COLO668 (cell line): ENCODE measurements around the gene SMYD4.
"Not testable (repeated sequence)": the region's sequence is repeated elsewhere in the genome, so short reads cannot be mapped to it uniquely, and the experiment has no call there.

Experiments used
- DNase-seq: peaks from one replicate; lab custom pipeline; 2025; ENCODE audit not compliant: unreplicated experiment; lab: John Stamatoyannopoulos, UW

SMYD4 gene

GRCh38 chr17:1834380-1835149 is 4.9 kb upstream of the SMYD4 start:
- no peak for DNase-seq

DNA sequence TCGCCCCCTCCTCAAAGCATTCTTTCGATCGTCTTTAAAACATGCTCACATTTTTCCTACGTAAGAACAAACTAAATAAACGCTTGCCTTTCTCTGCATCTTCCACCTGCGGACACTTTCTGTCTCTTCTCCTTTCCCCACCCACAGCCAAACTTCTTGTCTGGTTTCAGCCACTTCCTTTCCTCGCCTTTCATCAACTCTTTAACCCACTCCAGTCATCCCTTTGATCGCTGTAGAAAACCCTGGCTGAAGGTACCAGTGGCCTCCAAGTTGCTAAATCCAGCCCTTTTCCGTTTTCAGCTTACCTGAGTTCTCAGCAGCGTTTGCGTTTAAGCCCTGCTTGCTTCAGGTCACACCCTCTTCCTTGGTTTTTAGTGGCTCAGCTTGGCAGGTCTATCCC is 586 bp upstream of the SMYD4 start:
- peak; percentile 2 for DNase-seq

- DNase-seq: peak; percentile 12
Measured at GRCh38 chr17:1829216-1829591, 498 bp downstream of the SMYD4 start.

DNA sequence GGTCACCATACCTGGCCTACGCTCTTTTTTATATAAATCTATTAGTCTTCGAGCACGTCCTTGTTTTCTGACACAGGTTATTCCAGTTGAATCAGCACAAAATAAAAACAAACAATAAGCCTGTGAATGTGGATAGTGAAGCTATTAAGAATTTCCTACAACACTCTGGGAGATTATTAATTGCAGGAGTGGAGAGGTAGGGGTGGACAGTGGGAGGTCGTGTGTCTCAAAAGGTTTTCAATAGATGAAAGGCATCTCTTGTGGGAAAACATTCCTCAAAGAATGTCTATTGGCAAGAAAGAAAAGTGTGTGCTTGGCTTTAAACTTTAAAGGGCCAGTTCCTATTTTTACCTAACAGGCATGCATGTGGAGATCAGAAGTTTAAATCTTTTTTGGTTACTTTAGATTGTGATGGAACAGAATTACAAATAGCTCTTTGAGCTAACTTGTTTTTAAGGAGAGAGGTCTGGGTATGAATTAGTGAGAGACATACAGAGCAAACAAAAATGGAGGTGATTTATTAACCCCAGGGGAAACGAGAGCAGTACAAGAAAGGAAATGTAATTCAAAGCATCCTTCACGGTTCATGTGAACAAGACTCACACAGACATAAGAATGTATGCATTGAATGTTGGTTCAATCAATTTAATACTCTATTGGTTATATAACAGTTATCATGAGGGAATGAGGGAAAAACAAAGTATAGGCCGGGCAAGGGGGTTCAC is 9.0 kb downstream of the SMYD4 start:
- DNase-seq: no peak

GRCh38 chr17:1813088-1813487 is 16.6 kb downstream of the SMYD4 start:
- DNase-seq: no peak

DNA sequence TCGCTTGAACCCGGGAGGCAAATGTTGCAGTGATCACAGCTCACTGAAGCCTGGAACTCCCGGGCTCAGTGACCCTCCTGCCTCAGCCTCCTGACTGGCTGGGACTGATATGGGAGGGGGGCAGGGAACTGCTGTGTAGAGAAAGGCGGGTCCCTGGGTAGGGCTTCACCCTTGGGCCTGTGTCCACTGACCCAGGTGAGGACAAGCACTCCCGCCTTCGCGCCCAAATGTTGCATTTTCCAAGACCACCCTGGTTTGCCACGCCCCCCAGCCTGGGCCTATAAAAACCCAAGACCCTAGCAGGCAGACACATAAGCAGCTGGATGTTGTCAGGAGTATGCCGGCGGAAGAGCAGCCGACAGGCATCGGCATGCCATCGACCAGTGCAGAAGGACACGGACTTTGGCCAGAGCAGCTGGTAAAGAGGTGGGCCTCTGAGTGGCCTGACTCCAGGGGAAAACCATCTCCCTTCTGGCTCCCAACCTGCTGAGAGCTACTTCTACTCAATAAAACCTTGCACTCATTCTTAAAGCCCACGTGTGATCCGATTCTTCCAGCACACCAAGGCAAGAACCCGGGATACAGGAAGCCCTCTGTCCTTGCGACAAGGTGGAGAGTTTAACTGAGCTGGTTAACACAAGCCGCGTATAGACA is 19.1 kb downstream of the SMYD4 start:
- no peak for DNase-seq

DNA sequence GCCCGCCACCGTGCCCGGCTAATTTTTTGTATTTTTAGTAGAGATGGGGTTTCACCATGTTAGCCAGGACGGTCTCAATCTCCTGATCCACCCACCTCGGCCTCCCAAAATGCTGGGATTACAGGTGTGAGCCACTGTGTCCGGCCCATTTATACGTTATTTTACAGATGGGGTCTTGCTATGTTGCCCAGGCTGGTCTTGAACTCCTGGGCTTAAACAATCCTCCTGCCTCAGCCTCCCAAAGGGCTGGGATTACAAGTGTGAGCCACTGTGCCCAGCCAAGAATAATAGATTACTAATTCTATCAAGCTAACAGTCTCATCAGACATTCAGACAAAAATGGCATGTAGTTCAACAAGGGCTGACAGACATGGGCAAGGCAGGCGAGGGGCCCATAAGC is 19.9 kb downstream of the SMYD4 start:
- DNase-seq: not testable (repeated sequence)

DNA sequence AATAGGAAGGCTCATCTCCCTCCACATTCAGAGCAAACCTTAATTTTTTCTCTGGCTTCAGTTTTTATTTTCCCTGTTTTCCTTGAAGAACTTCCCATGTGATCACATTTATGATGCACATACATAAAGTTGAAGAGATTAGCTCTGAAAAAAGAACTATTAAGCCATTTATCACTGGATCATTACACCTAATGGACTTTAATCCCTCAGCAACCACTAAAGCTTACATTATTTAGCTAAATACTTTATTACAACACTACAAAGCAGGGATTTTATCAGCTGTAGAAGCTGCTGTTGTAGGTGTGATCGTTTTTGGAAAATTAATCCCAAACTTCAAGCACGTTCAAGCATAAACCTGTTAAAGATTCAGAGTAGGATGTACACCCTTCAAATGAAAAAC is 21.1 kb downstream of the SMYD4 start:
- no peak for DNase-seq

DNA sequence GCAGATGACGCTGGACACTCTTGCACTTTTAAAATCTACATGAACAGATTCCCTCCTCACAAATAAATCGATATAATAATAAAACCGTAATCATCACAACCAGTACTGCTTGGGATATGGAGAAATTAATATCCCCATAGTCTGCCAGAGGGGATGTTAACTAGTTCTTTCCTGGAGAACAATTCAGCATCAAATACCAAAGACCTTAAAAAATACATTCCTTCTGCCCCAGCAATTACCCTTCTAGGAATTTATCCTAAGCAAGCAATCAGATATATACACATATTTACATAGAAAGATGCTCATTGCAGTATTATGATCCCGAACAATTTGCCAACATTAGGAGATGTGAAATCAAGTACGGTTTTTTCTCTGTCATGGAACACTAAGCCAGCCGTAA is 21.8 kb downstream of the SMYD4 start:
- no peak for DNase-seq

DNA sequence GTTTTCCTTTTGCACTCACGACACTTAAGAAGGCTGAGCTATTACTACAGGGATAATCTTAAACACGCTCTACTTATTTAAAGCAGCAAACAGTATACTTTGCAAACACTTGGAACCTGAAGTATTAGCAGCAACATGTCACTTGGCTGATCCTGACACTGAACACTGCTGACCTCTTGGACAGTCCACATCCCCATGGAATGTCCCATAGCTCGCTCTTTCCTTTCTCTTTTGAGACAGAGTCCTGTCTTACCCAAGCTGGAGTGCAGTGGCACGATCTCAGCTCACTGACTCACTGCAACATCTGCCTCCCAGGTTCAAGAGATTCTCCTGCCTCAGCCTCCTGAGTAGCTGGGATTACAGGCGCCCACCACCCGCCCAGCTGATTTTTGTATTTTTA is 26.4 kb downstream of the SMYD4 start:
- DNase-seq: no peak

GRCh38 chr17:1802429-1802828 is 27.3 kb downstream of the SMYD4 start:
- no peak for DNase-seq

- DNase-seq: no peak
Measured at GRCh38 chr17:1800712-1801111, 29.0 kb downstream of the SMYD4 start.

GRCh38 chr17:1800240-1800639 is 29.5 kb downstream of the SMYD4 start:
- no peak for DNase-seq

- not testable (repeated sequence) for DNase-seq
Measured at GRCh38 chr17:1797846-1798245, 31.9 kb downstream of the SMYD4 start.

- no peak for DNase-seq
Measured at GRCh38 chr17:1797323-1797722, 32.4 kb downstream of the SMYD4 start.

GRCh38 chr17:1796800-1797199 is 32.9 kb downstream of the SMYD4 start:
- no peak for DNase-seq

DNA sequence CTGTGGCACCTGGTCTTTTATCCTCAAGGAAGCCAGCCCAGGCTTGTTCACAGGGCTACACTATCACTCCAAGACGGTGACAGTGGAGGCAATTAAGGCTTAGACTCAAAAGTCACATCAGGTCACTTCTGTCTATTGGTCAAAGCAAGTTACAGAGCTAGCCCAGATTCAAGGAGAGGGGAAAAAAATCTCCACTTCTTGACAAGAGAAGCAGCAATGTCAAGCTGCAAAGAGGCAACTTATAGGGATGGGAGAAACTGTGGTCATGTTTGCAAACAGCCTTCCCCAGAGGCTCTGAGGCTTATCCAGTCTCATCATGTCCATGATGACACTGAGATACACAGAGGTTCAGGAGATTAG is 36.3 kb downstream of the SMYD4 start:
- no peak for DNase-seq

DNA sequence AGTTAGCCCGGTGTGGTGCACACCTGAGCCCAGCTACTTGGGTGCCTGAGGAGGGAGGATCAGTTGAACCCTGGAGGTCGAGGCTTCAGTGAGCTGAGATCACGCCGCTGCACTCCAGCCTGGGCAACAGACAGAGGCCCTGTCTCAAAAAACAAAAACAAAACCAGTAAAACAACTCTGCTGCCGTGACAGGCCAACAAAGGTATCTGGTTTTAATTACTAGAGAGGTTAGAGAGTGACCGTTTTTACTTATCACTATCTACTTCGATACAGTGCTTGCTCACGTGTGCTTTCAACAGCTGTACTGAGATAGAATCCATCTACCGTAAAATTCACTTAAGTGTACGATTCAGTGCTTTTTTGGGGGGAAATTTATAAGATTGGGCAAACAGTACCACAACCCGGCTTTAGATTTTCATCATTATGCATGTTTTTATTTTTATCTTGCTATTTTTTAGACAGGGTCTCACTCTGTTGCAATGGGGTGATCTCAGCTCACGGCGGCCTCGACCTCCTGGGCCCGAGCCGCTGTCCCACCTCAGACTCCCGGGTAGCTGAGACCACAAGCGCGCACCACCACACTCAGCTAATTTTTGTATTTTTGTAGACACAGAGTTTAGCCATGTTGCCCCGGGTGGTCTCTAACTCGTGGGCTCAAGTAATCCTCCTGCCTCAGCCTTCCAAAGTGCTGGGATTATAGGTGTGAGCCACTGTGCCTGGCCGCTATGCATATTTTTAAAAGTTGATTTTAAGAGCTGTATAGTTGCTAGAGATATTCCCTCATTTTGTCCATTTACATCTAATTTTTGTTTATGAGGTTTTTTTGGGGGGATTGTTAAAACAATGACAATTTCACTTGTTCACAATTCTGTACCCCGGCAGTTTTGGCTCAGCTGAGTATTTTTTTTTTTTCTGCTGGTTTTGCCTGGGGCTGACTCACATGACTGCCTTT is 36.9 kb downstream of the SMYD4 start:
- no peak for DNase-seq

- no peak for DNase-seq
Measured at GRCh38 chr17:1789936-1790335, 39.8 kb downstream of the SMYD4 start.

DNA sequence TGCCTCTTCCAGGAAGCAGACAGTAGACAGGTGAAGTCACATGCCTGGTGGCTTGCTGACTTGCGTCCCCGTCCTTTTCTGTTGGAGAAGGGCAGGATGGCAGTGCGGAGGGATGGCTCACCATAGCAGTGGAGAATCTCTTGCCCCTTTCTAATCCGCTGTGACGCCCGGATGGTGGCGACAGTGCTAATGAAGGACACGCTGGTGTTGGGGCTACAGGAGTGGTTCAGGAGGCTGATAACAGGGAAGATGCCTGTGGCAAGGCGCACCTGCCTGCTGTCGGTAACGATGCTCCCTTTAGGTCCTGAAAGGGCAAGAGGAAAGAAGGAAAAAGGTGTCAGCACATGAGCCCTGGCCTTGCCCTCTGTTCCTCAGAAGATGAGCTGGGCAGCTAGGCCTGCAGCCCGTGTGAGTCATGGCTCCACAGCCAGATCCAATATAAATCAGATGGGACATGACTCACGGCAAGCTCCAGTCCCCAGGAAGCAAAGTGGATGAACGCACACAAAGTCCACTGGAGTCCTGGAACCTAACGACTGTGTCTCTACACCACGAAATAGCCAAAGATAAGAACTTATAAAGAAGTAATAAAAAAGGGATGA is 42.3 kb downstream of the SMYD4 start:
- DNase-seq: no peak

DNA sequence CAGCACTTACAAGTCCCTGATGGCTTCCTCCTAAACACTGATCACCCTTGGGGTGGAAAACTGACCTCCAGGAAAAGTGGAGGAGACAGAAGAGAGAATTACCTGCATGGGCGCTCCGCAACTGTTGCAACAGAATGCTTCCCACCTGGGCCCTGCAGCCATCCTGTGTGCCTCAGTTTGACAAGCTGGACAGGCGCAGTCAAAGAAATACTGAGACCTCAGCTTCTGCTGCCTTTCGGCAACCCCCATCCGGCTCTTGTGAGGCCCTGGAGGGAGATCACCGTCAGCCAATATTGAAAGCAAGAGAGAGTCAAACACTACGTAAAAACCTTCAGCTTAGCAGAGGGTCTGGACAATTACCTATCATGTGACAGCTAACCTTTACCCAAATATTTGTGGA is 43.0 kb downstream of the SMYD4 start:
- no peak for DNase-seq
